ENCODE data around the gene SLC30A1.

GRCh38 chr1:211609120-211610024 is 30.4 kb upstream of the SLC30A1 start:
- TF ChIP-seq EZH2 (IDR thresholded peaks at IDR 0.05) (no peak), POLR2AphosphoS5 (IDR thresholded peaks at IDR 0.05; ENCODE audit: borderline replicate concordance, low read depth, low read length) (no peak), FOXP2 (optimal IDR thresholded peaks at IDR 0.05; ENCODE audit: control extremely low read depth, extremely low read length, insufficient read depth) (no peak)
